CD4-positive, alpha-beta T cell treated with Interleukin-4 for 1 hour (primary cell): ENCODE results near the gene EPHA7.

Source experiments
- DNase-seq, 2 donors: peaks; one replicate each; pipeline ENCODE4 v3.0.0-alpha.2; 2020 to 2022

The EPHA7 gene

DNA sequence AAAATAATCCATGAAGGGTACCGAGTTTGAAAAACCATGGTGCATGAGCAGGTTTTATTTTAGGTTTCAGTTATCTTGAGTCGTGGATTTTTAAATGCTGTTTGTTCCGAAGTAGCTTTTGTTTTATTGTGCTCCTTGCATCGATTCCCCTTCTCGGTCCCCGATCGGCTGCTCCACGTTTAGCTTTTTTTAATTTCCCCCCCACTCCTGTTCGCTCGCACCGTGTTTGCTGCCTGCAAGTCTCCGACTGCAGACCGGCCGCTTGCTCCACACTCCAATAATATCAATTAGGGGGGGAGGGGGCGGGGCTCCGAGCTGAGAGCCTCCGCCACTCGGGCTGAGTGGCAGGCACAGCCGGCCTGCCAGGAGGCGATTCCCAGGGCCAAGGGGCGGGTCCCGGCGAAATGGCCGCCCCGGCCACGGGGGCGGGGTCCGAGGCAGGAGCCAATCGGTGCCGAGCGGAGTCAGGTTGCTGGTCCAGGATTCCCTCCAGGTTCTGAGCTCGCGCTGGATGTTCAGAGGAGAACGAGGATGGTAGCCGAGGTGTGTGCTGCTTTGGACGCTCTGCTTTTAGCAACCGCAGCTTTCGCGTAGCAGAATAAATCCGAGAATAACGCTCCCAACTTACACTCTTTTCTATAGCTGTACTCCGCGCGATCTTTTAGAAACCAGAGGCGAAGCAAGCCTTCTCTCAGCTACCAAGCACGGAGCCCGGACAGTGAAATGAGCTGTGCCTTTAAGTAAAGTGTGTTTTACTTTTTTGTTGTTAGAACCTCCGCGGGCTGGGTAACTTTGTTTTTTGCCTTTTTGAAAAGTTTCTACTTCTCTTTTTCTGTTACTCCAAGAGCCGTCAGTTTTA is at the start of gene EPHA7:
Gene EPHA7, minus strand, starts transcription at position 256 of the 859 bp plus-strand sequence. Its CDS starts 218 bp downstream, at position 38.
- peak in 1 of 2 donors; percentile 21 for DNase-seq

DNA sequence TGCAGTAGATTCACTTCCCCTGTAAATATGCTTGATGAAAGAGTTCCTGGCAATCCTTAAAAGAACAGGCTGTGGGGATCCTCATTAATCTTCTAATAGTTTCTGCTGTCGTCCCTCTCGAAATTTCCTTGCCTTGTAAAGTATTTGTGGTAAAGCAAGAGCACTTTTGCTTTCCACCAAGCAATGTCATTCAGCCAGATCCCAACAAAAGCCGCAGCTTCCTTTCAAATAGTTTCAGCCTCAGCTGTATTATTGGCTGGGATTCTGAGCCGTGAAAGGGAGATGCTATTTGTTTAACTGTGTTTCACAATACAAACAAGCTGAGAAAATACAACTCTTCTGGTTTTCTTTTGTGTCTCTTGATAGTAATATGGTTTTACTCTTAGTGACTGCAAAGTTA is 48.9 kb upstream of the EPHA7 start:
- DNase-seq, result no peak

DNA sequence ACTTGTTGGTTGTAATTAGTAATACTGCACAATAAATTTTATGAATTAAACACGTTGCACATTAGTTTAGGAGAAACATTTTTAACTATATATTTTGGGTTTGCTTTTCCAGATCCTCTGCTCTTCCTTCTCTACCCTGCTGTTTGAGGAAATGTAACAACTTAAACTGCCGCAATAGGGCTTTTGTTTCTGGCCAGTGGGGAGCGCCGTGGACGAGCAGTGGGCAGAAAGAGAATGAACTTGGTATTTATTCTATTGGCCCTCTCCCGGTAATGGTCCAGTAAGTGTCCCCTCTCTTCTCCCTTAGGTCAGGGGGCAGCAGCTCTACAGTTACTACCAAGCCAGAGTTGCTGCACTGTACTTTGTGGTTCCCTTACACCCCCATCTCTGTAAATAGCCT is 35.2 kb upstream of the EPHA7 start:
- no peak for DNase-seq

DNA sequence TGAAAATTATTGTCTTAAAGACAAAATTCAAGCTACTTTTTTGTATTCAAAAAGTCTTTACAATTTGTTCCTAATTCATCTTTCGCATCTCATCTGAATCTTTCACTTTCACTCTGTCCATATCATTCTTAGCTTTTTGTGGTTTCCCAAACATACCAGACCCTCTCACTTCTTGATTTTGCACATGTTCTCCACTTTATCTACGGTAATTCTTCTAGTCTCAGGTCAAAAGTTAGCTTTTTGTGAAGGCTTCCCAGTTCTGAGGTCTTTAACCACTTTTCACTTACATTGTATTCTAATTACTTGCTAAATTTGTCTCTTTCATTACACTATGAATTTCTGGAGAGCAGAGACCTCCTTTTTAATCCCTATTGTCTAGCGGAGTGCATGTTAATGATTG is 34.6 kb upstream of the EPHA7 start:
- no peak for DNase-seq

DNA sequence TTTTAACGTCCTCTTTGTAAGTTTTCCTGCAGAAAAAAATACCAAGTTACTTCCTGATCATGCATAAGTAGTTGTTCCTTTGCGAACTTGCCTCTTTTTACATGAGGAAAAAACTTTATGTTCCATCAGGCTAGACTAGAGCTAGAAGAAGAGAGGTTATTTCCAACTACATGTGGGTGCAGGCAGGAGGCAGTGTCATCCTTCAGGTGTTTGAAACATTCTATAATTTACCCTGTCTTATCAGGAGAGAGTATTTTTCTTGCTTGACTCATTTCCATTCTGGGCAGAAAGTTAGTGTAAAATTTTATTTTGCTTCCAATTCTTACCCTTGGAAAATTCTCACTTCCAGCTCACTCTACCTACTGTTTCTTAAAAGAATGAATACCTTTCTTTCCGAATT is 28.5 kb upstream of the EPHA7 start:
- no peak for DNase-seq

DNA sequence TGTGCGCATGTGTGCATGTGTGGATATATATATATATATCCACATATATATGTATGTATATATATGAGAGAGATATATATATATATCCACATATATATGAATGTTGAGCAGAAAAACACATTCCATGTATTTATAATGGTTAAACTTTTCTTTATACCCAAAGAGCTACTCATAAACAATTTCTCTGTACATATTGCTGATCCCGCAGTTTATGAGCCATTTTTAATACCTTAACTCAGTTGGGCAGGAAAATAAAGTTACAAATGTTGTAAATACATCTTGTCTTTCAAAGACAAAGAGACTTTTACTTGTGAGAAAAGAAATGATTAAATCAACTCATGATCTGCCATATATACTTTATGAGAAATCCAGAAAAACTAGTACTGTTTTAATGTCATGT is 18.1 kb upstream of the EPHA7 start:
- no peak for DNase-seq

DNA sequence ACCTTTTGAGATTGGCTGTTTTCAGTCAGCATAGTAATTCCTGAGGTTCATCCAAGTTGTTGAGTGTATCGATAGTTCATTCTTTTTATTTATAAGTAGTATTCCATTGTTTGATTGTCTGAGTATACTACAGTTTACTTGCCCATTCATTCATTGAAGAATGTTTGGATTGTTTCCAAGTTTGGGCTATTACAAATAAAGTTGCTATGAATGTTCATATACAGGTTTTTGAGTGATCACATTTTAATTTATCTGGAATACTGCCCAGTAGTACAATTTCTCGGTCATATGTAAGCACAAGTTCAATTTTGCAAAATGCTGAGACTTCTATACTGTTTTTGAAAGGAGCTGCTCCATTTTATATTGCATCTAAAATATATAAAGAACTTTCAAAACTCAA is 14.2 kb upstream of the EPHA7 start:
- DNase-seq, result no peak

DNA sequence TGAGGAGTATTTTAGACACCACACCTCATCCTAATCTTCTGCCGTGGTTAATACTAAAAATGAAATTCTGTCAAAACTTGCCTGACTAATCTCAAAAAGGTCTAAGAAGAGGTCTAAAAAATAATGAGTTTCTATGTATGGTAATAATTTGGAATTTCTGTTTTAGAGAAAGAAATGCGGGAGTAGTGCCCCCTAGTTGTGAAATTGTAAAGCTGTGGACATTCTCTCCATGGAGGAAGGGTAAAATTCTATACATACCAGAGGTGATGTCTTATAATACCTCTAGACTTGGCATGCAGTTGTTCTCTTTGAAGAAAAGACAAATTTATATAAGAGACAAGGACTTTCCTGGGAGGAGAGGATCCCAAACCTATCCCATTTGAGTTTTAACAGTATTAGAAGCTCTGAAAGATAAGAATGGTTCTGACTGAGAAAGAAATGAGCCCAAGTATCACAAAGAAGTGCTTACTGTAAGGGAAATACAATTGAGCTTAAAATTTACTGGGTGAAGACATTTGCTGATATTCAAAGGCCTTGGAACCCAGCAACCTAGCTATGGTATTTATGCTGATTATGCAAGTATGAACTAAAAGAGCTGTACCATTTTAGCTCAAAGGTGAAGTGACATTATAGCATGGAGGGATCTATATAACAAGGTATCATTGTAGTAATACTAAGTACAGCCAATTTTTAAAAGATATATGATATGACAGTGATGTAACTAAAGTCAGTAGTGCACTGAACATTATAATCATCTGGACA is 5.1 kb upstream of the EPHA7 start:
- no peak for DNase-seq

DNA sequence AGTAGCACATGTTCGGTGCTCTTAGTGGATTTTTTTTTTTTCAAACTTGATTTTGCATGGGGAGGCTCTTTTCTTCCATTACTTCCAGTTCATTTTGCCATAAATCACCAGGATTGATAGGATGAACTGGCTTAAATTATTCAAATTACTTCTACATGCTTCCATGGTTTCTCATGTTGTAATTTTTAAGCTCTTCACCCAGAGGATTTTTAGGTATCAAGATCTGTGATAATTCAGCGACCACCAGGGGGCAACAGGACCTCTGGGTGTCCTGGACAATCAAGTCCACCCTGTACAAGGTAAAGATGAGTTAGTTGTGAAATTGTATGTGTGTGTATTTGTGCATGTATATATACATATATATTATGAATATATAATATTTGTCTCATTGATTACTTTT is 4.2 kb upstream of the EPHA7 start:
- DNase-seq, result no peak

DNA sequence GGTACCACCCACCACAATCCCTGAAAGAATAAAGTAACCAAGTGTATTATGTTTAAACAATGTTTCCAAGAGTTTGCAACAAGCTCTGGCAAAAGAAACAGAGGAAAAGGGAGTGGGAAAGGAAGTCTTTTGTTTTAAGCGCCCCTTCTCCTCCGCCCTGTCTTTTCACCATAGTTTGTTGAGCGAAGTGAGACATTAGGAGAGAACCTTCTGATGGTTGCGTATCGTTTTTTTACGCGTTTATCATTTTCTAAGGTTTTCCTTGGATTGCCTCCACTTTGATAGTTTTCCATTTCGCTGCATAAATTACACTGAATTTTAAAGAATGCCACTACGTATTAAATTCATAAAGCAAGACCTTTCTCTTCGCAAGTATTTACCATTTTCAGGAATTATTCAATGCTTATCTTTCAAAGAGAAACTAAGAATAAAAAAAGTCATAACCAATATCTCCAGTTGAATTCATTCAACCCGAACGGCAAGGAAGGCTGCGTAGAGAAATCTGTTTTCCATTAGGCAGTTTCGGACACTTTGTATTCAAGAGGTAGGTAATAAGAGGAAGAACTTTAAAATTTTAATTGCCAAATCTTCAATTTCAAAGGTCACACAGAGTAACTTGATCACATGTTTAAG is 920 bp upstream of the EPHA7 start:
- no peak for DNase-seq

DNA sequence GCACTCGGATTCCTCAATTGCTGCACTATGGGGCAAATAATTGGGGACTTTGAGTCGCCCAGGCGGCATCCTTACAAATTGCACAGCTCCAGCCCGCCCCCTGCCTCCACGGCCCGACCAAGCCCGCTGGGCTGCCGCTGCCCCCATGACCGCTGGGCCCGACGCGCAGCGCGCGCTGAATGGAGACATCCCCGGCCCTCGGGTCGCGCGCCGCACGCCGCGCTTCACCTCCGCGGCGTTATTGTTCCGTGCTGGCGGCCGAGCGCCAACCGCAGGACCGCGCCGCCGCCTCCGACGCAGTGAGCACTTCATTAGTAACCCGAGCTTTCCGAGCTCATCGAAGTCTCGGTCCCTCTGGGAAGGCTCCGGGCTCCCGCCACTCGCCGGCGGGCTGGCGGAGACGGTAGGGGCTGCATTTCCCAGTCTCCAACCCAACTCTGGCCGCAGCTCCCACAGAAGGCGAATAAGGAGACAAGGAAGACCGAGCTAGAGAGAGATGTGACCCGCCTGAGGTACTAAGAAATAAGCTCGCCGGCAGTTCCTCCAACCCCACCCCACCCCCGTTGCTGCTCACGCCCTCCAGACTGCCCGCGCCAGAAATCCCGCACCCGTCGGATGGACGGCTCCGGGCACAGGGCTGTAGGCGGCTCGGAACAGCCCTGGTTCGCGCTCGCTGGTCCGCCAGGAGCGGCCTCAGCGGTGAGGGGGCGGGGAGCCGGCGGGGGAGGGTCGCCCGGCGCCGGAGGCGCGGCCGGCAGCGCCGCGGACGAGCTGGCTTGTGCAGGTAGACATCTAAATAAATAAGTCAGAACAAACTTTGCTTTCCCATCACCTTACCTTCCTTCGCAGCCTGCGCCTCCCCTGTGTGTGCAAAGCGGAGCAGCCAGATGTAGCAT is 703 bp downstream of the EPHA7 start:
- no peak for DNase-seq

DNA sequence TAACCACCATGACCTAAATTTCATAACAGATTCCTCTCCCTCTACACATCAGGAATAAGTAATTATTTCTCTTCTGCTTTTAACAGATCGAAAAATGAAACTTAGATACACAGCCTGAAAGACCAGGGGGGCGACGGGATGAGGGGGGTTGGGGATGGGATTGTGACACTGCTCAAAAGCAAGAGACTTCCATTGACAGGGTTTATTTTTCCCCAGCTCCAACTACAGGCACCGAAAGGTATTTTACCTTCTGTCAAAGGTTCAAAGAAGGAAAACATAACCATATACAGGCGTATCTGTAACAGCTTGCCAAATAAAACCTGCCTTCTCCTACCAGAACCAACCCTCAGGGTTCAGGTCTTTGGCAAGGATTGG is 1.3 kb downstream of the EPHA7 start:
- DNase-seq, result no peak

DNA sequence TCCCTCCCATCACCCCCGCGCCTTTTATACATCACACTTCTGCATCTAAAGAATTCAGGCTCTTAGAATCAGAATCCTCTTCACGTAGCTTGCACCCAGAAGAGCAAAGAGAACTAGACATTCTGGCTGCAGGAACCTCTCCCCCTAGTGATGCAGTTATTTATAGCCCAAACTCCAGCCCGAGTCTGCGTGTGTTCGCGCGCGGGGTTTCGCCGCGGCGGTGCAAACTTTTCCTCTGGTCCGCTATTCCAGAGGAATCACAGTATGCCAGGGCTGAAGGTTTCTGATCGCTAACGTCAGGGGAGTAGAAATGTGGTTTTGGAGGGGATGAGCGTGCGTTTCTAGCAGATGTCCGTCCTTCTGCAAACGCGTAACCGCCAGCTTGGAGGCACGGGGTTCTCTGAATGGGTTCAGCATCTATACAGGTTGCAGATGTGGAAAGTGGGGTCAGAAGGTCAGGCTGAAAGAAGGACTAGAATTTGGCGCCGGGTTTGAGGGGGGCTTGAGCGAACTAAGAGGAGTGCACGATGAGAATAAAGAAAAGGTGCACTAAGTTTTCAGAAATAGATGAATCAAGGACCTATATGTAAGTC is 1.8 kb downstream of the EPHA7 start:
- DNase-seq, result no peak

DNA sequence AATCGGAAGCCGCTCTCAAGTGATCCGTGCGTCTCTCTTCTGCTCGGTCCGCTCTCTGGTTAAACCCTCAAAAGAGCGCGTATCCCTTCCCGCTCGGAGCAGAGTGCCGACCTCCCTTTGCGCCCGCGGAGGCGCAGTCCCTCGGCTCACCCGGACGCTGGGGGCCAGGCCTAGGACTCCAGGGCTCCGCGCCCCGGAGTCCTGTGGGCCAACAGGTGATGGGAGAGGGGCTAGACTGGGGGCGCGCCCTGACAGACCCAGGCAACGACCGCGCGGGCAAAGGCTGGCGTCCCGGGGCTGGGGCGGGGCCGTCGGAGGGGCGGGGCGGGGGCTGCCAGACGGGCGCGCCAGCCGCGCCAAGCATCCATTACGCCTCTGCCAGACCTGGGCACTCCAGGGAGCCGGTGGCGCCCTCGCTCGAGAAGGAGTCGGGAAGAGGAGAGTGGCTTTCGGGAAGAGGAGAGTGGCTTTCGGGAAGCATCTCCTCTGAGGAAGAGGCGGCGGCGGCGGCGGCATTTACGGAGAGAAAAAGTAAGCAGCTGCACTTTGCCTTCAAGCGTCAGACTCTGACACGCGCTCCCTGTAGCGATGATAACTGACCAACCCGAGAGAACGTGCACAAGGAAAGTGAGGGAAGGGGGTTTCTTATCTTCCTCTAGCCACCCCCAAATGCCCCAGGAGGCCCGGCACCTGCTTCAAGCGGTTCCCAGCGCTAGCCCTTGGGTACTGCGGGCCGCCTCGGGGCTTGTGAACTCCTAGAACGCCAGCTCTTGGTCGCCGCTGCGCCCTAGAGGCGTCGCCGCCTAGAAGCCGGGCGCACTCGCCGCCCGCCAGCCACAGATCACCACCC is 2.6 kb downstream of the EPHA7 start:
- DNase-seq, result no peak

DNA sequence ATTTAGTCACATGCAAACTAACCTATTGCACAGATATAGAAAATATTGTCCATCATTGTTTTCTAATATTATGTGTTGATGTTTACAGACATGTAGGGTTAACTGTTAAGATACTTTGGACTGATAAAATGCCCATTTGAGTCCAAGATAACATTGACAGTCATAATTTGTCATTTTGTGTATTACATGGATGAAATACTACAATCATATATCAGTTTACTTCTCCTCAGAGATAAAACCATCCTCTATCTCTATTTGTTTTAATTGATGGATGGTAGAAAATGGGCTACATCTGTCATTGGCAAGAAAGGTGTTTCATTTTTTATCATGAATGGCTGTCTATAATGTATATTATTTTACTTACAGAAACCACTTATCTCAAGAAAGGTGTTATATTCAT is 6.2 kb downstream of the EPHA7 start:
- DNase-seq, result no peak

DNA sequence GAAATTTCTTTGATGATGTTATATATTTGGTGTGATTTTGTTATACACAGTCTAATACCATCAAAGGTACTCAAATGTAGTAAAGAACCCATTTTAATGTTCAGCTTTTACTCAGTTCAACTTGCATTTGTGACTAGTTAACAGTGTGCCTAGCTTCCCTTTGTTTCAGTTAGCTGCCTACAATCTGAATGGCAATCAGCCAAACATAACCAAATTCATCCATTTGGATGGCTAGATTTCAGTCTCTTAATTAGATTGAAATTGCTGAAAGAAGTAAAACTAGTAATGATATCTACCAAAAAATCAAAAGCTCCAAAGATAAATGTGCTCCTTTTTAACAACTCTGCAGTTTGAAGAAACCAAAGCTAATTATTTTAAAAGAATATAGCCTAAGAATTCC is 6.9 kb downstream of the EPHA7 start:
- no peak for DNase-seq

DNA sequence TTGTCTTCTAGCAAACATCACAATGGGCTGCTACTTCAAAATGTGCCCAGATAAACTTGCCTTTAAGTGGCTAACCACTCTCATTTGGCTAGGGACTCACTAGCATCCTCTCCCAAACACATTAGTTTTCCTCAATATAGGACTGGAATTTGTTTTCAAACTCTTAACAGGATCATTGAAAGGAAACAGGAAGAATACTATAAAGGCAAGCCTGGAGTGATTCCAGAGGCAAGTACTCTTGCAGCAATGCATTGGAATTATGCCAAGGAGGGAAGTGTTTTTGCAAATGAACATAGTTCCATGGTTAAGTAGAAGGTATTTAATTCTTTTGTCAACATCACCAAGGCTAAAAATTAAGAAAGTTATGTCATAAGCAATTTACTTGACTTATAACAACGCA is 12.2 kb downstream of the EPHA7 start:
- no peak for DNase-seq

DNA sequence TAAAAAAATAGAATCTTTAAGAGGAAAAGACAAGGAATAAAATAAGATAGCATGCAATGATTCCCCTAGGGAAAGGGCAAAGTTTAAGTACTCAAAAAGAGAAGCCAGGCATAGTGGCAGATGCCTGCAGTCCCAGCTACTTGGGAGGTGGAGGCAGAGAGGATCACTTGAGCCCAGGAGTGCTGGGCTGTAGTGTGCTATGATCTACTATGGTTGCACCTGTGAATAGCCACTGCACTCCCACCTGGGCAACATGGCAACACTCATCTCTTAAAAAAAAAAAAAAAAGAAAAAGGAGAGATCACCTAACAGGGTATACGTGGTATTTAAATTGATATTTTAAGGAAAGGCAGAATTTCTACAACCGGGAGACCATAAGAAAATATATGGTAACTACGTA is 16.0 kb downstream of the EPHA7 start:
- DNase-seq, result no peak

DNA sequence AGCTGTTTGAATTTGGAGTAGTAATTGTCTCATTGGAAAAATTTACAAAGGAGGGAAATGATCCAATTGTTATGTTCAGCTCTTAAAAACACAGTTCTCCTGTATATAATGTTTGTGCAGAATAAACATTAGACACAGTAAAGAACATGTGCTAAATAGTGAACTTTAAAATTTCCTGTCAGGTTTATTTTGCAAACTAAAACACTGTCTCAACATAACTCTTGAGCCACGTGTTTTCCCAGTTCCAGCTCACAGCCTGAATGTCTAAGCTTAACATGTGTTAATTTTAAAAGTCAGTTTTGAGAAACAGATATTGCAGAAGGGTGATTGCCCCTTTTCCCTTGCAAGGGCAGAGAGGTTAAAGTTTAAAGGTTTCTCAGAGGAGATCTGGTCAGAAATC is 20.6 kb downstream of the EPHA7 start:
- DNase-seq, result no peak

DNA sequence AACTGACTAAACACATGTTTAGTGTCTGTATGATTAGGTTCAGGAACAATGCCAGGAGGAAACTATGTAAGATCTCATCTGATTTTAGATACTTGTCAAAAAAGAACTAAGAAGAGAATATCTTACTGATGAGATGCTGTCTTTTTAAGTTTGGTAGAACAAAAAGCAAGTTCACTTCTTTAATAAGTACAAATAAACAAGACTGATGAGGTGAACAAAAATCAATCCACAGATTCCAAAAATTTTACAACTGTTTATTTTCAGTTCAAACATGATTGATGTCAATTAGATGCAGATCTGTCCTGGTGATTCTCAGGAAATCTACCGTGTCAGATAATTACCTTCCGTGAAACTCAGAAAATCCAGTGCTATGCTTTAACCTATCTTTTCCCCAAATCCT is 24.9 kb downstream of the EPHA7 start:
- no peak for DNase-seq

DNA sequence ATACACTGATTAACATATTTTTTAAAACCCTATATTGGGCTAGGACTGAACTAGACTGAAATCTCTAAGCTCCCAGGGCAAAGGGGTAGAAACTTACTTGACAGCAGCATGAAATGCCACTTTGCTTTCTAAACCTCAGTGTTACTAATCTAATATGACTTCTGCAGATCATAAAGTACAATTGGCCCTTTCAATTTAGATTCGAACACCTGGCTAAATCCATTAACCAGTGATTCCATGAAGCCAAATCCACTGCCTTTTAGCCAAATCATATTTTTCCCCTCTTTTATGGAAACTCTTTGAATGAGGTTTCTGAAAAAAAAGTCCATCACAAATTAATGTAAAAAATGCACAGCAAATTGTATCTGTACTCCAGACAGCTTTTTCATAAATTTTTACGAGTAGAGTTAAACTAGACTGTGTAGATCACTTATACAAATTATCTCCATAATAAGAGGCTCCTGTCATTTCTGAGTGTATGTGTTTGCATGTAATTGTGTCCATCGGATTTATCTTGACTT is 25.7 kb downstream of the EPHA7 start:
- no peak for DNase-seq
